Skeletal muscle tissue (tissue), 4 donors: ENCODE results near the gene MYO10. TPM values are rescaled to one million over a fixed set of nuclear protein-coding genes. Genes with fewer than 3 reads are reported as not detected.

Source experiments
- H3K27ac ChIP-seq: one replicate; pipeline ENCODE4 v1.7.0; 2013; ENCODE audit warnings: mild to moderate bottlenecking, low read depth, low read length, inconsistent platforms
- H3K27me3 ChIP-seq, 3 donors: one replicate each; pipeline ENCODE4 v1.7.0; 2013; ENCODE audit warnings: low read length in 3 of 3; ENCODE audit not compliant: control insufficient read depth in 3 of 3, insufficient read depth in 3 of 3
- H3K36me3 ChIP-seq, 3 donors: one replicate each; pipeline ENCODE4 v1.7.0; 2013; ENCODE audit warnings: low read length in 3 of 3; ENCODE audit not compliant: control insufficient read depth in 3 of 3, insufficient read depth in 3 of 3
- H3K4me1 ChIP-seq, 3 donors: one replicate each; pipeline ENCODE4 v1.7.0; 2013; ENCODE audit warnings: low read length in 3 of 3, mild to moderate bottlenecking in 3 of 3; ENCODE audit not compliant: control insufficient read depth in 3 of 3, insufficient read depth in 3 of 3
- H3K4me3 ChIP-seq, 3 donors: one replicate each; pipeline ENCODE4 v1.7.0; 2013; ENCODE audit warnings: low read length in 3 of 3
- H3K9ac ChIP-seq, 3 donors: one replicate each; pipeline ENCODE4 v1.7.0; 2013; ENCODE audit warnings: low read length in 3 of 3, mild to moderate bottlenecking in 3 of 3, moderate library complexity in 2 of 3, low read depth in 1 of 3
- H3K9me3 ChIP-seq, 3 donors: one replicate each; pipeline ENCODE4 v1.7.0; 2013; ENCODE audit warnings: low read length in 3 of 3; ENCODE audit not compliant: control insufficient read depth in 3 of 3
- total RNA-seq: library from RNA; depleted of rRNA; stranded (reverse); fragments of >200 nt; gene quantifications from one replicate; pipeline ENCODE4 v1.2.3, GENCODE V29; 2014
- donor health status: Osteomylitis.

Gene MYO10
- total RNA-seq, 1 donor from 2014 or later: 27.1 TPM

DNA sequence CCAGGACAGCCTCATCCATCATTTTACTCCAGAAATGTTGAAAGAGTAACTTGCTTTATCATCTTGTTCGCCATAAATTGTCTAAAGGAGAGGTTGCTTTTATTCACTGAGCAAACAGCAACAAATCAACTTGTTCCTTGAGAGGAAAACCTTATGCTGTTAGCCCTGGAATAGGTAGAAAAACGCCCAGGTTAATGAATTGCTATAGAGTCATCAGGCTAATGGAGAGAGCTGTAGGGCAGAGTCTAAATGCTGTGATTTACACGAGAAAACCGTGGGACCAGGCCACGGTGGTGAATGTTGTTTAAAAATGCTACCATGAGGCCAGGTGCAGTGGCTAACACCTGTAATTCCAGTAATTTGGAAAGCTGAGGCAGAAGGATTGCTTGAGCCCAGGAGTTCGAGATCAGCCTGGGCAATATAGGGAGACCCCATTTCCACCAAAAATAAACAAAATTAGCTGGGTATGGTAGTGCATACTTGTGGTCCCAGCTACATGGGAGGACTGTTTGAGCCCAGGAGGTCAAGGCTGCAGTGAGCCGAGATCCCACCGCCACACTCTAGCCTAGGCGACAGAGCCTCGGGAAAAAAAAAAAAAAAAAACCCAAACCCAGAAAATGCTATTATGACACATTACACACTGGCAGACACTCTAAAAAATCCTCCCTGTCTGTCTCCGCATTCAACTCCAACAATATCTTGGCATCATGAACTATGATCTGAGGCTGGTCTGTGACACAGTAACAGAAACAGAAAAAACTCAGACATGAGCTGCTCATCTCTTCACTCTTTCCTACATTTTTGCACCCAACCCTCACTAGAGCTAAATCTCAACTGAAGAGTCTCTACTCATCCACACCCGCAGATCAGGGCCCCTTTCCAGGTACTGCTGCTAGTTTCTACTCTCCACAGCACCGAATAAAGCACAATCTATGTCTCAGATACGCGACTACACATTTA, 200.7 kb downstream of the MYO10 start:
- H3K4me1 ChIP-seq: peaks cover 0 to 7% (median 0%) of the 10 kb centered on the region in 3 donors
- H3K36me3 ChIP-seq: no peaks in the 10 kb centered on the region
- no peak overlapping the region for H3K27ac ChIP-seq
- H3K27me3 ChIP-seq: no peaks in the 10 kb centered on the region
- H3K9ac ChIP-seq: no peak overlapping the region
- no peaks in the 10 kb centered on the region for H3K9me3 ChIP-seq
- H3K4me3 ChIP-seq: no peak overlapping the region

DNA sequence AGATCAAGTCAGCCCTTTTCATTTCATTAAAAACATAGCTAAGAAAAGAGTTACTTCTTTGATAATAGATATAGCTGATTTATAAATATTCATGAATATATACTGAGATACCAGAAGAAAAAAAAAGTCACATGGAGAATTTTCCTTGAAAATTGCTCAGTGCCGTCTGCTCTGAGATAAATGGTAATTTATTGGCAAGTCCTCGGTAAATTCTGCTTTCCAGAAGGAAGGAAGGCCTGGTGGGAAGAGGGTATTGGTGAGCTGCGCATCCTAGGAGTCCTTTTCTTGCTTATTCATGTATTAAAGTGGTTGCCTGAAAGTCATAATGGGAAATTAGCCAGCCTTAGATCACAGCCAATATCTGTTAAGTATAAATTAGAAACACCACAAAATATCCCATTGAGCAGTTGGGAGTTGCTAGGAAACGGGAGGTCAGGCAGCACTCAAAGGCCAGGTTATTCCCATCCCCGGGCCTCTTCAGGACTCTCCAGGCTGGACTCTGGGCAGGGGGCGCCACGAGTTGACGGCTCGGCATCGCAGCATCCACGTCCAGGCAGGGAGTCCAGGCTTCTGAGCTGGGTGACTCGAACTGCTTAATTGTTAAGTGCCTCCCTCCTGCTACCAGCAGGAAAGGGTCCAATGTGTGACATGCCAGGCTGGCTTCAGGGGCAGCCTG, 202.6 kb downstream of the MYO10 start:
- no peaks in the 10 kb centered on the region for H3K36me3 ChIP-seq
- peaks cover 0 to 7% (median 2%) of the 10 kb centered on the region in 3 donors for H3K4me1 ChIP-seq
- no peak overlapping the region for H3K4me3 ChIP-seq
- no peaks in the 10 kb centered on the region for H3K27me3 ChIP-seq
- H3K27ac ChIP-seq: no peak overlapping the region
- no peaks in the 10 kb centered on the region for H3K9me3 ChIP-seq
- H3K9ac ChIP-seq: no peak overlapping the region

DNA sequence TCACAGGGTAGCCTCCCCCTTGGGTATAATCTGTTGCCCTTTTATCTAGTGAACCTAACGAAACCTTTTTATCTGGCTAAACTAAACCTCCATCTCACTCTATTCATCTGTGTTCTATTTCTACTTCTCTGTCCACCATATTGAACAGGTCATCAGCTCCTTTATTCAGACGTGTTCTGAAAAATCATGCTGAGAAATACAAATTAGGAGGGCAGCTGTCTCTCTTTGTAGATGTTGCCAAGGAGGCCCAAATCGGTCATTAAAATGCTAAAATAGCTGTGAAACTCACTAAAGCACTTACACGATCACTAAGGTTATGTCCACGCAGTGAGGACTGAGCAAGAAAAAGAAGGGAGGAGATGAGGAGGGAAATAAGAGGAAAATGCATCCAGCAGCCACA, 203.7 kb downstream of the MYO10 start:
- no peaks in the 10 kb centered on the region for H3K9me3 ChIP-seq
- H3K36me3 ChIP-seq: no peaks in the 10 kb centered on the region
- no peak overlapping the region for H3K27ac ChIP-seq
- H3K4me3 ChIP-seq: no peak overlapping the region
- H3K4me1 ChIP-seq: peaks cover 6 to 12% (median 11%) of the 10 kb centered on the region in 3 donors
- no peaks in the 10 kb centered on the region for H3K27me3 ChIP-seq
- H3K9ac ChIP-seq: no peak overlapping the region

DNA sequence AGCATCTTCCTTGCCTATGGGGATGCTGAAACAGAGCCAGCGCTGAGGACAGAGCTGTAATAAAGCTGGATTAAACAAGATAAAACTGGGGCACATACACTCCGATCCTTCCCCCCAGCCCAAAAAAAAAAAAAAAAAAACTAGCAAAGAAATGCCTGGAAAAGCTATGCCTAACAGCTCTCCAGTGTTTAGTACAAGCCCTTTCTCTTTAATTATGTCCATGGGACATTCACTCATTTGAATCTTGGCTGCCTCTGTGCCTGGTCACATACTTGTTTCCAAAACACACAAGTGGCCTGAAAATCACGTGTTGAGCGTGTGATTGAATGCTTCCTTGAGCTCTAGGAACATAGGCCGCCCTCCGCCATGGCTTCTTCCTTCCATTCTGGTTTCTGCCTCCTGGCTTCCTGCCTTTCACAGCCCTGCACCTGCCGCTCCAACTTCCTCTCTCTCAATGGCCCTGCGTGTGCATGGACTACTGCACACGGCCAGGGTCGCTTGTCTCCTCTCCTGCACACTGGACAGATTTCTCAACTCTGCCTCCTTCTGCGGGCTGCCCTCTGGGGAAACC, 208.2 kb downstream of the MYO10 start:
- peak overlapping the region; percentile 30 for H3K27ac ChIP-seq
- no peaks in the 10 kb centered on the region for H3K9me3 ChIP-seq
- H3K4me3 ChIP-seq: peak overlapping the region in 2 of 3 donors; percentile 51 to 53
- H3K9ac ChIP-seq: peak overlapping the region in 2 of 3 donors; percentile 23 to 24
- H3K27me3 ChIP-seq: no peaks in the 10 kb centered on the region
- peaks cover 8 to 13% (median 9%) of the 10 kb centered on the region in 3 donors for H3K4me1 ChIP-seq
- no peaks in the 10 kb centered on the region for H3K36me3 ChIP-seq

DNA sequence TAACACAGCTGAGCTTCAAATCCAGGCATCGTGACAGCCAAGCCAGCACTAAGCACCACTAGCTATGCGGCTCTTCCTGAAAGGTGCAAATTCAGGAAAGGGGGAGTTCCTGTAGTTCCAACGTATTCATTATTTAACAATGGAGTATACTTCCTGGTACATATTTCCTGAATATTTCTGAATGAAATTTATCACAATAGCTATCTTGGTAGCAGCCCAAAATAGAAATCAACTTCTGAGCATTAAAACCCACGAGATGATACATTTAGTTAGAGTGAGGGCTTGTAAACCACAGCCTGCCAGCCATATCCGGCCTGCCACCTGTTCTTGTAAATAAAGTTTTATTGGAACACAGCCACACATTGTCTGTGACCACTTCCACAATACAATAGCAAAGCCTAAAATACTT, 209.5 kb downstream of the MYO10 start:
- no peak overlapping the region for H3K4me3 ChIP-seq
- H3K9me3 ChIP-seq: no peaks in the 10 kb centered on the region
- H3K27ac ChIP-seq: no peak overlapping the region
- H3K9ac ChIP-seq: no peak overlapping the region
- H3K27me3 ChIP-seq: no peaks in the 10 kb centered on the region
- H3K4me1 ChIP-seq: peaks cover 8 to 13% (median 9%) of the 10 kb centered on the region in 3 donors
- no peaks in the 10 kb centered on the region for H3K36me3 ChIP-seq

- H3K9ac ChIP-seq: no peak overlapping the region
- no peaks in the 10 kb centered on the region for H3K27me3 ChIP-seq
- H3K36me3 ChIP-seq: no peaks in the 10 kb centered on the region
- no peaks in the 10 kb centered on the region for H3K9me3 ChIP-seq
- no peak overlapping the region for H3K4me3 ChIP-seq
- H3K27ac ChIP-seq: no peak overlapping the region
- H3K4me1 ChIP-seq: peaks cover 8 to 13% (median 9%) of the 10 kb centered on the region in 3 donors
Observed at GRCh38 chr5:16725575-16725974, 210.5 kb downstream of the MYO10 start.

- no peaks in the 10 kb centered on the region for H3K9me3 ChIP-seq
- peaks cover 8 to 13% (median 9%) of the 10 kb centered on the region in 3 donors for H3K4me1 ChIP-seq
- no peaks in the 10 kb centered on the region for H3K27me3 ChIP-seq
- no peak overlapping the region for H3K27ac ChIP-seq
- no peak overlapping the region for H3K9ac ChIP-seq
- no peak overlapping the region for H3K4me3 ChIP-seq
- no peaks in the 10 kb centered on the region for H3K36me3 ChIP-seq
Observed at GRCh38 chr5:16723821-16724220, 212.3 kb downstream of the MYO10 start.

- H3K36me3 ChIP-seq: no peaks in the 10 kb centered on the region
- no peaks in the 10 kb centered on the region for H3K9me3 ChIP-seq
- H3K27me3 ChIP-seq: no peaks in the 10 kb centered on the region
Observed at GRCh38 chr5:16722097-16722495, 214.0 kb downstream of the MYO10 start.

GRCh38 chr5:16721151-16722096, 214.7 kb downstream of the MYO10 start:
- Histone ChIP-seq H3K27ac (no peak overlapping the region), H3K27me3 (no peaks in the 10 kb centered on the region), H3K4me1 (peaks cover 0 to 3% (median 2%) of the 10 kb centered on the region in 3 donors)

More at GRCh38 chr5:16722097-16722495, 214.0 kb downstream of the MYO10 start:
- peaks cover 0 to 3% (median 2%) of the 10 kb centered on the region in 3 donors for H3K4me1 ChIP-seq
- H3K4me3 ChIP-seq: no peak overlapping the region
- no peak overlapping the region for H3K27ac ChIP-seq
- H3K9ac ChIP-seq: no peak overlapping the region

More at GRCh38 chr5:16721151-16722096, 214.7 kb downstream of the MYO10 start:
- Histone ChIP-seq H3K4me3 (no peak overlapping the region), H3K9ac (no peak overlapping the region), H3K9me3 (no peaks in the 10 kb centered on the region), H3K36me3 (no peaks in the 10 kb centered on the region)
